ENCODE measurements around the gene DGKI. TPM values are rescaled to one million over a fixed set of nuclear protein-coding genes. Genes with fewer than 3 reads are reported as not detected.
"Not testable (repeated sequence)": the region's sequence is repeated elsewhere in the genome, so short reads cannot be mapped to it uniquely, and the experiment has no call there.

The DGKI gene
- total and polyA plus RNA-seq, 9 of the 15 experiments (the other 6 are each of a cell fraction or from before 2014, with no cell fraction given): 0.11 to 0.54 (median 0.15) TPM; not detected in 5

DNA sequence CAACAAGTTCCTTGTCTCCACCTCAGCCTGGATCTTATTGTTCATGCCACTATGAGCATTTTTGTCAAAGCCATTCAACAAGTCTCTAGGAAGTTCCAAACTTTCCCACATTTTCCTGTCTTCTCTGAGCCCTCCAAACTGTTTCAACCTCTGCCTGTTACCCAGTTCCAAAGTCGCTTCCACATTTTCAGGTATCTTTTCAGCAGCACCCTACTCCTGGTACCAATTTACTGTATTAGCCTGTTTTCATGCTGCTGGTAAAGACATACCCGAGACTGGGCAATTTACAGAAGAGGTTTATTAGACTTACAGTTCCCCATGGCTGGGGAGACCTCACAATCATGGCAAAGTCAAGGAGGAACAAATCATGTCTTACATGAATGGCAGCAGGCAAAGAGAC lies 13.8 kb downstream of the DGKI start:
- H3K79me2 ChIP-seq (ENCODE audit: control insufficient read depth, insufficient read depth, low read length); intact Hi-C loops (cut with micrococcal nuclease); CTCF ChIA-PET (ENCODE audit: low intra/inter-chr PET ratio); H3K36me3 ChIP-seq (ENCODE audit: control insufficient read depth, insufficient read depth, low read length); H2AFZ ChIP-seq (ENCODE audit: low read depth, low read length); H3K4me2 ChIP-seq (ENCODE audit: insufficient read depth, low read length); DNase-seq (ENCODE audit: extremely low read depth in 1 of 4, low spot score in 3 of 4); in situ Hi-C loops (cut with MboI); FAIRE-seq; H3K4me3 ChIP-seq; H3K4me1 ChIP-seq (replicated peaks in 1 of 2; ENCODE audit: control insufficient read depth in 2 of 2, insufficient read depth in 2 of 2, low read length in 2 of 2); BruUV-seq (replicated peaks); H3K27me3 ChIP-seq (ENCODE audit: control insufficient read depth in 2 of 2, insufficient read depth in 2 of 2, low read length in 2 of 2); H3K9ac ChIP-seq (ENCODE audit: insufficient read depth in 1 of 2, low read depth in 2 of 2, low read length in 2 of 2); ATAC-seq; H4K20me1 ChIP-seq (replicated peaks; ENCODE audit: control insufficient read depth, insufficient read depth, low read length); POLR2A ChIA-PET; H3K9me3 ChIP-seq (replicated peaks; ENCODE audit: control insufficient read depth, insufficient read depth, low read depth, low read length); H3K27ac ChIP-seq (ENCODE audit: extremely low read depth, low read depth, low read length); H3K9me1 ChIP-seq (ENCODE audit: control insufficient read depth, insufficient read depth, low read length): not testable (repeated sequence)
- 0 out of 2 replicates have a peak, but pooled peaks have one; percentile 49 for TF ChIP-seq ZNF766 (CRISPR knock-in tag; conservative IDR thresholded peaks at IDR 0.05)
- TF ChIP-seq ZNF707 (CRISPR knock-in tag; conservative IDR thresholded peaks at IDR 0.05): peak; percentile 97
- 0% methylated on average over 2 of the region's 2 CpGs for WGBS (ENCODE audit: insufficient coverage, low coverage, missing lambda C conversion rate)

DNA sequence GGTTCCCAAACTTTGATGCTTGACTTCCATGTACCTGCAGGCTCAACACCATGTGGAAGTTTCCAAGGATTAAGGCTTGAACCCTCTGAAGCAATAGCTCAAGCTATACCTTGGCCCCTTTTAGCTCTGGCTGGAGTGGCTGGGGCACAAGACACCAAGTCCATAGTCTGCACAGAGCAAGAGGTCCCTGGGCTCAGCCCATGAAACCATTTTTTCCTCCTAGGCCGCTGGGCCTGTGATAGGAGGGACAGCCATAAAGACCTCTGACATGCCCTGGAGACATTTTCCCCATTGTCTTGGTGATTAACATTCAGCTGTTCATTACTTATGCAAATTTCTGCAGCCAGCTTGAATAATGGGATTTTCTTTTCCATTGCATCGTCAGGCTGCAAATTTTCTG lies 14.4 kb downstream of the DGKI start:
- no peaks in the 10 kb centered on the region for H3K36me3 ChIP-seq (ENCODE audit: control insufficient read depth, insufficient read depth, low read length)
- H3K79me2 ChIP-seq (ENCODE audit: control insufficient read depth, insufficient read depth, low read length): no peaks in the 10 kb centered on the region
- intact Hi-C loops (cut with micrococcal nuclease): no loop called here
- H3K4me1 ChIP-seq (replicated peaks in 1 of 2; ENCODE audit: control insufficient read depth in 2 of 2, insufficient read depth in 2 of 2, low read length in 2 of 2): no peaks in the 10 kb centered on the region
- H4K20me1 ChIP-seq (replicated peaks; ENCODE audit: control insufficient read depth, insufficient read depth, low read length): no peaks in the 10 kb centered on the region
- no peak for ATAC-seq
- ChIA-PET CTCF (ENCODE audit: low intra/inter-chr PET ratio) (no interaction called here), POLR2A (interaction anchor here (1.2 kb wide), 1 partner anchor 11 kb away, joined by 3 read pairs; no protein-coding TSS in a partner anchor)
- peaks cover 1 to 9% of the 10 kb centered on the region in 2 experiments; a peak in 3 of 5 replicates for H3K27me3 ChIP-seq (ENCODE audit: control insufficient read depth in 2 of 2, insufficient read depth in 2 of 2, low read length in 2 of 2)
- no peak for DNase-seq (ENCODE audit: extremely low read depth in 1 of 4, low spot score in 3 of 4)
- no TSS peak for BruUV-seq (replicated peaks)
- H3K4me2 ChIP-seq (ENCODE audit: insufficient read depth, low read length): no peak overlapping the region
- no peak overlapping the region for H3K27ac ChIP-seq (ENCODE audit: extremely low read depth, low read depth, low read length)
- H2AFZ ChIP-seq (ENCODE audit: low read depth, low read length): no peak overlapping the region
- no peak overlapping the region for H3K9ac ChIP-seq (ENCODE audit: insufficient read depth in 1 of 2, low read depth in 2 of 2, low read length in 2 of 2)
- no peaks in the 10 kb centered on the region for H3K9me1 ChIP-seq (ENCODE audit: control insufficient read depth, insufficient read depth, low read length)
- no peak overlapping the region for H3K4me3 ChIP-seq
- FAIRE-seq: no peak
- TF ChIP-seq CBX5 (IDR thresholded peaks at IDR 0.05; ENCODE audit: borderline replicate concordance, low read depth): peak; percentile 53; the same call in 1 of the 2 replicates
- no peak for TF ChIP-seq ETS2 (tag; IDR thresholded peaks at IDR 0.05; ENCODE audit: borderline replicate concordance, poor library complexity, severe bottlenecking)
- TF ChIP-seq, protein P1, sequence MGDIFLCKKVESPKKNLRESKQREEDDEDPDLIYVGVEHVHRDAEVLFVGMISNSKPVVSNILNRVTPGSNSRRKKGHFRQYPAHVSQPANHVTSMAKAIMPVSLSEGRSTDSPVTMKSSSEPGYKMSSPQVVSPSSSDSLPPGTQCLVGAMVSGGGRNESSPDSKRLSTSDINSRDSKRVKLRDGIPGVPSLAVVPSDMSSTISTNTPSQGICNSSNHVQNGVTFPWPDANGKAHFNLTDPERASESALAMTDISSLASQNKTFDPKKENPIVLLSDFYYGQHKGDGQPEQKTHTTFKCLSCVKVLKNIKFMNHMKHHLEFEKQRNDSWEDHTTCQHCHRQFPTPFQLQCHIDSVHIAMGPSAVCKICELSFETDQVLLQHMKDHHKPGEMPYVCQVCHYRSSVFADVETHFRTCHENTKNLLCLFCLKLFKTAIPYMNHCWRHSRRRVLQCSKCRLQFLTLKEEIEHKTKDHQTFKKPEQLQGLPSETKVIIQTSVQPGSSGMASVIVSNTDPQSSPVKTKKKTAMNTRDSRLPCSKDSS (IDR thresholded peaks at IDR 0.05; ENCODE audit: low read depth, partially characterized antibody): peak; percentile 35
- TF ChIP-seq, protein P2, sequence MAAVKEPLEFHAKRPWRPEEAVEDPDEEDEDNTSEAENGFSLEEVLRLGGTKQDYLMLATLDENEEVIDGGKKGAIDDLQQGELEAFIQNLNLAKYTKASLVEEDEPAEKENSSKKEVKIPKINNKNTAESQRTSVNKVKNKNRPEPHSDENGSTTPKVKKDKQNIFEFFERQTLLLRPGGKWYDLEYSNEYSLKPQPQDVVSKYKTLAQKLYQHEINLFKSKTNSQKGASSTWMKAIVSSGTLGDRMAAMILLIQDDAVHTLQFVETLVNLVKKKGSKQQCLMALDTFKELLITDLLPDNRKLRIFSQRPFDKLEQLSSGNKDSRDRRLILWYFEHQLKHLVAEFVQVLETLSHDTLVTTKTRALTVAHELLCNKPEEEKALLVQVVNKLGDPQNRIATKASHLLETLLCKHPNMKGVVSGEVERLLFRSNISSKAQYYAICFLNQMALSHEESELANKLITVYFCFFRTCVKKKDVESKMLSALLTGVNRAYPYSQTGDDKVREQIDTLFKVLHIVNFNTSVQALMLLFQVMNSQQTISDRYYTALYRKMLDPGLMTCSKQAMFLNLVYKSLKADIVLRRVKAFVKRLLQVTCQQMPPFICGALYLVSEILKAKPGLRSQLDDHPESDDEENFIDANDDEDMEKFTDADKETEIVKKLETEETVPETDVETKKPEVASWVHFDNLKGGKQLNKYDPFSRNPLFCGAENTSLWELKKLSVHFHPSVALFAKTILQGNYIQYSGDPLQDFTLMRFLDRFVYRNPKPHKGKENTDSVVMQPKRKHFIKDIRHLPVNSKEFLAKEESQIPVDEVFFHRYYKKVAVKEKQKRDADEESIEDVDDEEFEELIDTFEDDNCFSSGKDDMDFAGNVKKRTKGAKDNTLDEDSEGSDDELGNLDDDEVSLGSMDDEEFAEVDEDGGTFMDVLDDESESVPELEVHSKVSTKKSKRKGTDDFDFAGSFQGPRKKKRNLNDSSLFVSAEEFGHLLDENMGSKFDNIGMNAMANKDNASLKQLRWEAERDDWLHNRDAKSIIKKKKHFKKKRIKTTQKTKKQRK (IDR thresholded peaks at IDR 0.05; ENCODE audit: borderline replicate concordance, low read depth, low read length): peak; percentile 39; the same call in 1 of the 2 replicates
- TF ChIP-seq TRIM28 (IDR thresholded peaks at IDR 0.05): peak; percentile 37; the same call in 1 of the 2 replicates
- TF ChIP-seq PHF21A (IDR thresholded peaks at IDR 0.05; ENCODE audit: borderline replicate concordance, low read depth): no peak
- TF ChIP-seq ZFP36 (IDR thresholded peaks at IDR 0.05; ENCODE audit: low read depth, low read length, partially characterized antibody): peak; percentile 85
- in situ Hi-C loops (cut with MboI): no loop called here
- WGBS (ENCODE audit: insufficient coverage, low coverage, missing lambda C conversion rate): 0% methylated on average over 2 of the region's 2 CpGs
- H3K9me3 ChIP-seq (replicated peaks; ENCODE audit: control insufficient read depth, insufficient read depth, low read depth, low read length): 0 out of 2 replicates have a peak, but pooled peaks cover 2% of the 10 kb centered on the region
